ENCODE measurements around the gene GPX4. TPM values are rescaled to one million over a fixed set of nuclear protein-coding genes. Genes with fewer than 3 reads are reported as not detected.

Gene GPX4
- total and polyA plus RNA-seq, 2 of the 13 experiments (the other 11 are each of a cell fraction or from before 2014, with no cell fraction given): 535 to 613 TPM

DNA sequence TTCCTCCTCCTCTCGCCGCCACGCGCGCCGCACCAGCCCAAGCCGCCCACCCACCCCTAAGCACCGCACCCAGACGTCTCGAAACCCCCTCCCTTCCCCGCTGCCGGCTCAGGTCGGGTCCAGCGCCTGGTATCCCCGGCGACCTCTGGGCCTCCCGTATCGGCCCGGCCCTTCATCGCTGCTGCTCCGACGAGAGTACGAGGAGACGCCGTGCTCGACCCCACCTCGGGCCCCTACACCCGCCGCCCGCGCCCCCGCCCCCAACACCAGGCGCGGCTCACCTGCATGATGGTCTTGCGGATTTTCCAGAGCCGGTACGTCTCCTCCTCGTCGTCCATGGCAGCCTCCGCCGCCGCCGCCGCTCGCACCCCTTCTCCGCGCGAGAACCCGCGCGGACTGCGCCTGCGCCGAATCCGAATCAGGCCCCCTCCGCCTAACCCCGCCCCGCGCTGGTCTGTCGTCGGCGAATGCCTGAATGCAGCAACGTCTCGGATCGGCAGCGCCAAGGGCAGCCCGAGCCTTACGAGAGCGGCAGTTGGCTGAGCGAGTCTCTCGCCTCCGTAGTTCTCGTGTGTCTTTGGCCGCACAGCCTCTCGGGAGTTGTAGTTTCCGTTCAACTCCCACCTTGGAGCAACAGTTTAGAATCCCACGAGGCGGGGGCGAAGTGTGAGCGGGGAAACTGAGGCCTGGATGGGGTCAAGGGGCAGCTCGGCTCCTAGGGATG, 8.7 kb upstream of the GPX4 start, which contains the start of gene POLR2E (continued):
- TF ChIP-seq, protein P1, sequence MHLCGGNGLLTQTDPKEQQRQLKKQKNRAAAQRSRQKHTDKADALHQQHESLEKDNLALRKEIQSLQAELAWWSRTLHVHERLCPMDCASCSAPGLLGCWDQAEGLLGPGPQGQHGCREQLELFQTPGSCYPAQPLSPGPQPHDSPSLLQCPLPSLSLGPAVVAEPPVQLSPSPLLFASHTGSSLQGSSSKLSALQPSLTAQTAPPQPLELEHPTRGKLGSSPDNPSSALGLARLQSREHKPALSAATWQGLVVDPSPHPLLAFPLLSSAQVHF (CRISPR knock-in tag; IDR thresholded peaks at IDR 0.05): no peak
- TF ChIP-seq, protein P2, sequence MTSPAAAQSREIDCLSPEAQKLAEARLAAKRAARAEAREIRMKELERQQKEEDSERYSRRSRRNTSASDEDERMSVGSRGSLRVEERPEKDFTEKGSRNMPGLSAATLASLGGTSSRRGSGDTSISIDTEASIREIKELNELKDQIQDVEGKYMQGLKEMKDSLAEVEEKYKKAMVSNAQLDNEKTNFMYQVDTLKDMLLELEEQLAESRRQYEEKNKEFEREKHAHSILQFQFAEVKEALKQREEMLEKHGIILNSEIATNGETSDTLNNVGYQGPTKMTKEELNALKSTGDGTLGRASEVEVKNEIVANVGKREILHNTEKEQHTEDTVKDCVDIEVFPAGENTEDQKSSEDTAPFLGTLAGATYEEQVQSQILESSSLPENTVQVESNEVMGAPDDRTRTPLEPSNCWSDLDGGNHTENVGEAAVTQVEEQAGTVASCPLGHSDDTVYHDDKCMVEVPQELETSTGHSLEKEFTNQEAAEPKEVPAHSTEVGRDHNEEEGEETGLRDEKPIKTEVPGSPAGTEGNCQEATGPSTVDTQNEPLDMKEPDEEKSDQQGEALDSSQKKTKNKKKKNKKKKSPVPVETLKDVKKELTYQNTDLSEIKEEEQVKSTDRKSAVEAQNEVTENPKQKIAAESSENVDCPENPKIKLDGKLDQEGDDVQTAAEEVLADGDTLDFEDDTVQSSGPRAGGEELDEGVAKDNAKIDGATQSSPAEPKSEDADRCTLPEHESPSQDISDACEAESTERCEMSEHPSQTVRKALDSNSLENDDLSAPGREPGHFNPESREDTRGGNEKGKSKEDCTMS (CRISPR knock-in tag; conservative IDR thresholded peaks at IDR 0.05): no peak
- TF ChIP-seq HCFC1 (IDR thresholded peaks at IDR 0.05; ENCODE audit: low read depth, low read length): peak; percentile 96
- TF ChIP-seq NFKBIZ (CRISPR knock-in tag; IDR thresholded peaks at IDR 0.05): no peak
- no peak for TF ChIP-seq ZFP36L1 (CRISPR knock-in tag; IDR thresholded peaks at IDR 0.05)
- no peak for TF ChIP-seq ZNF484 (CRISPR knock-in tag; IDR thresholded peaks at IDR 0.05; ENCODE audit: borderline replicate concordance, low read depth)
- TF ChIP-seq, protein P3, sequence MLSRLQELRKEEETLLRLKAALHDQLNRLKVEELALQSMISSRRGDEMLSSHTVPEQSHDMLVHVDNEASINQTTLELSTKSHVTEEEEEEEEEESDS (CRISPR knock-in tag; IDR thresholded peaks at IDR 0.05; ENCODE audit: borderline replicate concordance): no peak
- TF ChIP-seq ZNF160 (CRISPR knock-in tag; IDR thresholded peaks at IDR 0.05): no peak
- no peak for TF ChIP-seq NFE2L2 (IDR thresholded peaks at IDR 0.05; ENCODE audit: low read length)
- TF ChIP-seq, protein P4, sequence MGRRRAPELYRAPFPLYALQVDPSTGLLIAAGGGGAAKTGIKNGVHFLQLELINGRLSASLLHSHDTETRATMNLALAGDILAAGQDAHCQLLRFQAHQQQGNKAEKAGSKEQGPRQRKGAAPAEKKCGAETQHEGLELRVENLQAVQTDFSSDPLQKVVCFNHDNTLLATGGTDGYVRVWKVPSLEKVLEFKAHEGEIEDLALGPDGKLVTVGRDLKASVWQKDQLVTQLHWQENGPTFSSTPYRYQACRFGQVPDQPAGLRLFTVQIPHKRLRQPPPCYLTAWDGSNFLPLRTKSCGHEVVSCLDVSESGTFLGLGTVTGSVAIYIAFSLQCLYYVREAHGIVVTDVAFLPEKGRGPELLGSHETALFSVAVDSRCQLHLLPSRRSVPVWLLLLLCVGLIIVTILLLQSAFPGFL (CRISPR knock-in tag; IDR thresholded peaks at IDR 0.05): no peak
- TF ChIP-seq, protein P5, sequence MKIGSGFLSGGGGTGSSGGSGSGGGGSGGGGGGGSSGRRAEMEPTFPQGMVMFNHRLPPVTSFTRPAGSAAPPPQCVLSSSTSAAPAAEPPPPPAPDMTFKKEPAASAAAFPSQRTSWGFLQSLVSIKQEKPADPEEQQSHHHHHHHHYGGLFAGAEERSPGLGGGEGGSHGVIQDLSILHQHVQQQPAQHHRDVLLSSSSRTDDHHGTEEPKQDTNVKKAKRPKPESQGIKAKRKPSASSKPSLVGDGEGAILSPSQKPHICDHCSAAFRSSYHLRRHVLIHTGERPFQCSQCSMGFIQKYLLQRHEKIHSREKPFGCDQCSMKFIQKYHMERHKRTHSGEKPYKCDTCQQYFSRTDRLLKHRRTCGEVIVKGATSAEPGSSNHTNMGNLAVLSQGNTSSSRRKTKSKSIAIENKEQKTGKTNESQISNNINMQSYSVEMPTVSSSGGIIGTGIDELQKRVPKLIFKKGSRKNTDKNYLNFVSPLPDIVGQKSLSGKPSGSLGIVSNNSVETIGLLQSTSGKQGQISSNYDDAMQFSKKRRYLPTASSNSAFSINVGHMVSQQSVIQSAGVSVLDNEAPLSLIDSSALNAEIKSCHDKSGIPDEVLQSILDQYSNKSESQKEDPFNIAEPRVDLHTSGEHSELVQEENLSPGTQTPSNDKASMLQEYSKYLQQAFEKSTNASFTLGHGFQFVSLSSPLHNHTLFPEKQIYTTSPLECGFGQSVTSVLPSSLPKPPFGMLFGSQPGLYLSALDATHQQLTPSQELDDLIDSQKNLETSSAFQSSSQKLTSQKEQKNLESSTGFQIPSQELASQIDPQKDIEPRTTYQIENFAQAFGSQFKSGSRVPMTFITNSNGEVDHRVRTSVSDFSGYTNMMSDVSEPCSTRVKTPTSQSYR (CRISPR knock-in tag; IDR thresholded peaks at IDR 0.05; ENCODE audit: borderline replicate concordance): no peak
- TF ChIP-seq RBFOX2 (IDR thresholded peaks at IDR 0.05; ENCODE audit: low read depth, low read length): peak; percentile 91
- no peak for TF ChIP-seq DNMT1 (CRISPR knock-in tag; IDR thresholded peaks at IDR 0.05)
- no peak for TF ChIP-seq NCOA5 (CRISPR knock-in tag; IDR thresholded peaks at IDR 0.05)
- no peak for TF ChIP-seq TCF7 (IDR thresholded peaks at IDR 0.05; ENCODE audit: low read depth)
- TF ChIP-seq, protein P6, sequence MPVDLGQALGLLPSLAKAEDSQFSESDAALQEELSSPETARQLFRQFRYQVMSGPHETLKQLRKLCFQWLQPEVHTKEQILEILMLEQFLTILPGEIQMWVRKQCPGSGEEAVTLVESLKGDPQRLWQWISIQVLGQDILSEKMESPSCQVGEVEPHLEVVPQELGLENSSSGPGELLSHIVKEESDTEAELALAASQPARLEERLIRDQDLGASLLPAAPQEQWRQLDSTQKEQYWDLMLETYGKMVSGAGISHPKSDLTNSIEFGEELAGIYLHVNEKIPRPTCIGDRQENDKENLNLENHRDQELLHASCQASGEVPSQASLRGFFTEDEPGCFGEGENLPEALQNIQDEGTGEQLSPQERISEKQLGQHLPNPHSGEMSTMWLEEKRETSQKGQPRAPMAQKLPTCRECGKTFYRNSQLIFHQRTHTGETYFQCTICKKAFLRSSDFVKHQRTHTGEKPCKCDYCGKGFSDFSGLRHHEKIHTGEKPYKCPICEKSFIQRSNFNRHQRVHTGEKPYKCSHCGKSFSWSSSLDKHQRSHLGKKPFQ (CRISPR knock-in tag; IDR thresholded peaks at IDR 0.05; ENCODE audit: insufficient replicate concordance): no peak
- TF ChIP-seq SAP130 (CRISPR knock-in tag; IDR thresholded peaks at IDR 0.05; ENCODE audit: low read depth): peak; percentile 81
- TF ChIP-seq EED (CRISPR knock-in tag; IDR thresholded peaks at IDR 0.05): peak; percentile 80; the same call in 1 of the 2 replicates
- TF ChIP-seq, protein P7, sequence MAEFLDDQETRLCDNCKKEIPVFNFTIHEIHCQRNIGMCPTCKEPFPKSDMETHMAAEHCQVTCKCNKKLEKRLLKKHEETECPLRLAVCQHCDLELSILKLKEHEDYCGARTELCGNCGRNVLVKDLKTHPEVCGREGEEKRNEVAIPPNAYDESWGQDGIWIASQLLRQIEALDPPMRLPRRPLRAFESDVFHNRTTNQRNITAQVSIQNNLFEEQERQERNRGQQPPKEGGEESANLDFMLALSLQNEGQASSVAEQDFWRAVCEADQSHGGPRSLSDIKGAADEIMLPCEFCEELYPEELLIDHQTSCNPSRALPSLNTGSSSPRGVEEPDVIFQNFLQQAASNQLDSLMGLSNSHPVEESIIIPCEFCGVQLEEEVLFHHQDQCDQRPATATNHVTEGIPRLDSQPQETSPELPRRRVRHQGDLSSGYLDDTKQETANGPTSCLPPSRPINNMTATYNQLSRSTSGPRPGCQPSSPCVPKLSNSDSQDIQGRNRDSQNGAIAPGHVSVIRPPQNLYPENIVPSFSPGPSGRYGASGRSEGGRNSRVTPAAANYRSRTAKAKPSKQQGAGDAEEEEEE (CRISPR knock-in tag; IDR thresholded peaks at IDR 0.05; ENCODE audit: borderline replicate concordance): no peak
